K562 treated with DMSO at 1 percent for 4 hours (cell line): ENCODE measurements around the gene NRDC. TPM values are rescaled to one million over a fixed set of nuclear protein-coding genes. Genes with fewer than 3 reads are reported as not detected.

Source experiments
- total RNA-seq: library from RNA; unstranded; fragments of 300-600 nt; gene quantifications from 2 replicates; pipeline ENCODE4 v1.2.3, GENCODE V29; 2022; ENCODE audit not compliant: insufficient read depth

The NRDC gene, protein sequence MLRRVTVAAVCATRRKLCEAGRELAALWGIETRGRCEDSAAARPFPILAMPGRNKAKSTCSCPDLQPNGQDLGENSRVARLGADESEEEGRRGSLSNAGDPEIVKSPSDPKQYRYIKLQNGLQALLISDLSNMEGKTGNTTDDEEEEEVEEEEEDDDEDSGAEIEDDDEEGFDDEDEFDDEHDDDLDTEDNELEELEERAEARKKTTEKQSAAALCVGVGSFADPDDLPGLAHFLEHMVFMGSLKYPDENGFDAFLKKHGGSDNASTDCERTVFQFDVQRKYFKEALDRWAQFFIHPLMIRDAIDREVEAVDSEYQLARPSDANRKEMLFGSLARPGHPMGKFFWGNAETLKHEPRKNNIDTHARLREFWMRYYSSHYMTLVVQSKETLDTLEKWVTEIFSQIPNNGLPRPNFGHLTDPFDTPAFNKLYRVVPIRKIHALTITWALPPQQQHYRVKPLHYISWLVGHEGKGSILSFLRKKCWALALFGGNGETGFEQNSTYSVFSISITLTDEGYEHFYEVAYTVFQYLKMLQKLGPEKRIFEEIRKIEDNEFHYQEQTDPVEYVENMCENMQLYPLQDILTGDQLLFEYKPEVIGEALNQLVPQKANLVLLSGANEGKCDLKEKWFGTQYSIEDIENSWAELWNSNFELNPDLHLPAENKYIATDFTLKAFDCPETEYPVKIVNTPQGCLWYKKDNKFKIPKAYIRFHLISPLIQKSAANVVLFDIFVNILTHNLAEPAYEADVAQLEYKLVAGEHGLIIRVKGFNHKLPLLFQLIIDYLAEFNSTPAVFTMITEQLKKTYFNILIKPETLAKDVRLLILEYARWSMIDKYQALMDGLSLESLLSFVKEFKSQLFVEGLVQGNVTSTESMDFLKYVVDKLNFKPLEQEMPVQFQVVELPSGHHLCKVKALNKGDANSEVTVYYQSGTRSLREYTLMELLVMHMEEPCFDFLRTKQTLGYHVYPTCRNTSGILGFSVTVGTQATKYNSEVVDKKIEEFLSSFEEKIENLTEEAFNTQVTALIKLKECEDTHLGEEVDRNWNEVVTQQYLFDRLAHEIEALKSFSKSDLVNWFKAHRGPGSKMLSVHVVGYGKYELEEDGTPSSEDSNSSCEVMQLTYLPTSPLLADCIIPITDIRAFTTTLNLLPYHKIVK
- 140 and 173 TPM in 2 replicates for total RNA-seq

DNA sequence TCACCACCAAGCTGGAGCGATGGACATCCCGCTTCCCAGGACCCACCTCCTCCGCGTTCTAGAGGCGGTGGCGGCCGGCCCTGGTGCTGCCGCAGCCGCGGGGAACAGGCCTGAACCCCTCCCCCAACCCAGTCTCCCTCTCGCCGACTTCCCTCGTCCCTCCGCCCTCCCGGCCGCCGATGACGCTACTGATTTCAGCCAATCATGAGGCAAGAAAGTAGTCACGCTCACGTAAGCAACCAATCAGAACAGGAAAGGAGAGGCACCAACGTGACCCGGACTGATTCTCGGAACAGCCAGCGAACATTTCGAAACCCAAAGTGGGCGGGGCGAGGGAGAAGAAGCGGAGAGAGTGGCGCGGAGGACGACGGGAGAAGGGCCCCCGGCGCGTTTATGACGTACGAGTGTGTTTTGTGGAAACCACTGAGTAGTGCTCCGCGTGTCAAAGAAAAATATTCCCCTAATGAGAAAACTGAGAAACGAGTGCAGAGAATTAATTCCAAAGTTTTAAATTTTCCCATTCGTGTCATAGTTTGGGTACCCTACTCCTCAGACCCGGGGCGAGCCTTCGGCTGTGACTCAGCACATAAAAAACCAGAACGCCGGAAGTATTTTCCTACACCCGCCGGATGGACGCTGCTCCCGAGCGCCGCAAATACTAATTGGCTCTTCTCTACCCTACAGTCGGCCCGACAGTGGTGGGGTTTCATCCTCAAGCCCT is at the start of gene NRDC:
NRDC (minus strand) TSS at position 112 of the 721 bp plus-strand sequence. CDS start 112 bp downstream, outside the sequence.

Other genes starting within 250 kb of the NRDC start
- 2.5 and 2.9 TPM in 2 replicates for gene RAB3B, start 112.0 kb upstream of the NRDC start, total RNA-seq
- 25.5 and 26.9 TPM in 2 replicates for gene KTI12, start 155.1 kb upstream of the NRDC start, total RNA-seq
- gene TXNDC12, start 176.5 kb upstream of the NRDC start, total RNA-seq = 82.9 and 112 TPM in 2 replicates
- gene BTF3L4, start 177.6 kb upstream of the NRDC start, total RNA-seq = 33.7 and 35.9 TPM in 2 replicates